RKO (cell line): ENCODE data around the gene RAB27B.

Experiments
- DNase-seq: peaks from one replicate; pipeline ENCODE4 v3.0.0-alpha.2; 2016; ENCODE audit warnings: low spot score

The RAB27B gene

DNA sequence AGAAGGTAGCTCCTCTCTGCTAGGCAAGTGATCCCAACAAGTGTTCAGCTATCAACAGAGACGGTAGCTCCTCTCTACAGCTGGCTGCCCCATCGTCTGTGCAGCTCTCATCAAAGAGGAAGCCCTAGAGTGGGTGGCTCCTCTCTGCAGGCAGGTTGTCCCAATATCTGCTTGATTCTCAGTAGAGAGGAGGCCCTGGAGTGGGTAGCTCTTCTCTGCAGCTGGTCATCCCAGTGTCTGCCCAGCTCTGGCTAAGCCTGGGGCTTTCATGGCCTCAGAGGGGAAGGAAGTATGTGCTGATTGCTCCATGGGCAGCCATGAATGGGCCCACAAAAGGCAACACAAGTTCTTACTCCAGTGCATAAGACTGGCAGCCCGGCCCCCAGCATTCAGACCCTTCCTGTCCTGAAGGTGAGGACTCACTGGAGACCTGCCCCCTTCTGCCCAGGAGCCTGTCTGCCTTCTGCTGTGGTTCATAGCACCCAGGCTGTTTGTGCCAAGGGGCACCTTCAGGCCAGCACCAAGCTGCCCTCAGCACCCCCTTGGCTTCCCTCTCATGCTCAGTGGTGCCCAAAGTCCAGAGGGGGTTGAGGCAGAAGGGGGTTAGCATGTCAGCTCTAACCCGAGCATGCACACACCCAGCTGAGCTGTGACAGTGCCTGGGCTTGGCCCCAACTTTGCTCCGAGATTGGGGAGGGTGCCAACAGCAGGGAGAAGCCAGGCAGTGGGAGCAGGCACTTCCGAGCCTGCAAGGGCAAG lies 82.1 kb downstream of the RAB27B start:
- DNase-seq = no peak

GRCh38 chr18:54911551-54911950 lies 83.3 kb downstream of the RAB27B start:
- DNase-seq = no peak

GRCh38 chr18:54914816-54915215 lies 86.5 kb downstream of the RAB27B start:
- no peak for DNase-seq

DNA sequence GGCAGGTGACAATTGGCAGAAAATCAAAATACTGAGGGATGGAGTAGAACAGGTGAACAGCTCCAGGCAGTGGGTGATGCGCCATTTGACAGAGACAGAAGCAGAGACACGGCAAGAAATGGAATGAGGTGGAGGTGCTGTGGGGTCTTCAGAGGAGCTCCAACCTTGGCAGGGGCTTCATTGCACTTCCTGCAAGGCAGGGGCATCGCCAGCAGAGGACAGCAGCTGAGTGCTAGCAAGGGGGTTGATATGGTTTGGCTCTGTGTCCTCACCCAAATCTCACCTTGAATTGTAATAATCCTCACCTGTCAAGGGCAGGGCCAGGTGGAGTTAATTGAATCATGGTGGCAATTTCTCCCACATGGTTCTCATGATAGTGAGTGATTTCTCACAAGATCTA lies 88.2 kb downstream of the RAB27B start:
- DNase-seq = no peak

- no peak for DNase-seq
Observed at GRCh38 chr18:54918060-54918459, 89.8 kb downstream of the RAB27B start.

- DNase-seq = no peak
Observed at GRCh38 chr18:54919412-54919811, 91.1 kb downstream of the RAB27B start.

DNA sequence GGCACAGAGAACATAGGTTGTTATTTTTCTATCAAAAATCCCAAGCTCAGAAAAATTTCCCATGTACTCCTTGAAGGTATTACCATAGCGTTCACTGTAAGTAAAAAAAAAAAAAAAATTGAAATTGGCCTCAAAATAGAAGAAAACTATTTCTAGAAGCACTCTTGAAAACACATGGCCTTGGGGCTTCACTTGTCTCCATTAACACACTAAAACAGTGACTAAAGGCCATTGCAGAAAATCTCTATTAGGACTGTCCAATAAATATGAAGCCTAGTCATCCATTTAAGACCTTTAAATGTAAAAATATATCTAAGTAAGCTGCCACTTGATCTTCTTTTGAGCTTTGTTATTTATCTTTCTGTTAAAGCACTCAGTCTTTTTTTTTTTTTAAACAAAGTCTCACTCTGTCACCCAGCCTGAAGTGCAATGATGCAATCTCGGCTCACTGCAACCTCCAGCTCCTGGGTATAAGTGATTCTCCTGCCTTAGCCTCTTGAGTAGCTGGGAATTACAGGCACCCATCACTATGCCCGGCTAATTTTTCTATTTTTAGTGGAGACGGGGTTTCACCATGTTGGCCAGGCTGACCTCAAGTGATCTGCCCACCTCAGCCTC lies 95.2 kb downstream of the RAB27B start:
- DNase-seq = no peak

DNA sequence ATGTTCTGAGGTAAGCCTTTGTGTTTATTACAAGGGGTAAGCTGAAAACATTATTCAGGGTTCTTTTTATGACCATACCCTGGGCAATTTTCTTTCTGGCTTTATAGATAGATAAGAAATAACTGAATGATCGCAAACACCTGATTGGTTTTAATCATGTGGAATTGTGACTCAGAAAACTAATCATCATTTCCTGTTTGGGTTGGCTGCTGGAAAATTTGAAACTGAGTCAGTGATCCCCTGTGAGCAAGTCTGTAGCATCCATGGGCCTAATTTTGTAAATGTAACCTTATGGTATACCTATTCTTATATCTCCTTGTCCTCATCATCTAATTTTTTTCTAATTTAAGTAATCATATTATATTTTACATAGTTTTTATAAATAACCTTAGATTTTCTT lies 96.7 kb downstream of the RAB27B start:
- DNase-seq = peak; percentile 15

DNA sequence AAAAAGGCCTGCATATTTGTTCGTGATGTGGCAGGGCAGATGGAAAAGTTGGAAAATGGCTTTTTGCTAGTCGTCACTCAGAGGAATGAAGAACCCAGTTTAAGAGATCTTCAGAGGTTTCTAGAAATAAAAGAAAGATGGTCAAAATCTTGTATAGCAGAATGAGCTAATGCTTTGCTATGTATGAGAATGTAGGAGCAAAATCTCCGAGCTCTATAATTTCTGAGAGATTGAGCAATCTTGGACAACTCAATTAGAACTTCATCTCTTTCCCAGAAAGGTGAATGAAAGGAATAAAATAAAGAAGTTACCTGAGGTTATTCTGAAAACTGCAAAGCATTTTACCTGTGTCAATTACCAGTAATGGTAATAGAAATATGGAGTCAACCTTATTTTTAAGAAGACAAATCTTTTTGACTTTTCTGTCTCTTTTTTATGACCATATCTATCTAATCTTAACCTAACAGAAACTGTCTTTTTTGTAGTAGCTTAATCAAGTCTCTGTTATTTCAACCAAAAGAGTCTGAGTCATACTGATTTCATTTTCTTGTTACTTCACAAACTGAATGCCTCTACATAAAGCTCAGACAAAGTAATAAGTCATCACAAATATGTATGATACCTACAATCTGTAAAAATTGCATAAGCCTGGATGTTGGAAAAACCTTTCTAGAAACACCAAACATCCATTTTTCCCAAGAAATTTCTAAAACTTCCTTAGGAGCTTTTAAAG lies 98.5 kb downstream of the RAB27B start:
- DNase-seq = no peak

DNA sequence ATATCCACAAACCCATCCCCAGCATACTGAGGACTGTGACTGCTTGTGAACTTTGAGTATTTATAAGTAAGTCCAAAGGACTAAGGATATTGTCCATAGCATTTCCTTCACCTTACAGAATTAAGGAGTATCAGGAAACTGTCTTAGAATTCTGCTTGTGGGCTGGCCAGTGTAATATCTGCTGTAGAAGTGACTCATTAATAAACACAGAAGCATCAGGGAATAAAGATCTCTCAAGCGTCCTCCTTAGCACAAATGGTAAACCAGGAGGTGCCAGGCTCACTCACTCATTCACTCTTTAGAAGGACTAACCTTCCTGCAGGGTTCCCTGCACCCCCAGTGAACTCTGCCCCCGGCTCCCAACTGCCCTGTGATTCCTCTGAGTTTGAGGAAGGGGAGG lies 100.0 kb downstream of the RAB27B start:
- DNase-seq = no peak

- no peak for DNase-seq
Observed at GRCh38 chr18:54931152-54931551, 102.9 kb downstream of the RAB27B start.

GRCh38 chr18:54932472-54932871 lies 104.2 kb downstream of the RAB27B start:
- no peak for DNase-seq

GRCh38 chr18:54938506-54938905 lies 110.2 kb downstream of the RAB27B start:
- no peak for DNase-seq

- no peak for DNase-seq
Observed at GRCh38 chr18:54939361-54939917, 111.2 kb downstream of the RAB27B start.

DNA sequence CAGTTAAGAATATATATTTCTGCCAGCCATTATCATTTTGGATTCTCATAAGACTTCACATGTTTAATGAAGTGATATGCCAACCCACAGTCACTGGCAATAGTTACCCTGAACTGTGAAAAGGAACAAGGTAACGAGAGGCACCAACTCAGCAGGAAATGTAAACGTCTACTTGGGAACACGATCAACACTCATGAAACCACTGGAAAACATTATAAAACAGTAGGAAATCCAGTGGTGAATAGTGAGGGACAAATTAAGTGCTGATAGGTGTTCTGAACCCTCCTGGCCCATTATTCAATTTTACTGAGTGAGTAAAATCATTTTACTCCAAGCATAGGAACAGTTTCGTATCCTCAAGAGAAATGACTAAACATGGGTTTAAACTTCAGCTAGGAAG lies 113.9 kb downstream of the RAB27B start:
- DNase-seq = no peak

GRCh38 chr18:54942569-54942968 lies 114.3 kb downstream of the RAB27B start:
- no peak for DNase-seq
